ENCODE results near the gene PGAP1.

PGAP1 gene, protein sequence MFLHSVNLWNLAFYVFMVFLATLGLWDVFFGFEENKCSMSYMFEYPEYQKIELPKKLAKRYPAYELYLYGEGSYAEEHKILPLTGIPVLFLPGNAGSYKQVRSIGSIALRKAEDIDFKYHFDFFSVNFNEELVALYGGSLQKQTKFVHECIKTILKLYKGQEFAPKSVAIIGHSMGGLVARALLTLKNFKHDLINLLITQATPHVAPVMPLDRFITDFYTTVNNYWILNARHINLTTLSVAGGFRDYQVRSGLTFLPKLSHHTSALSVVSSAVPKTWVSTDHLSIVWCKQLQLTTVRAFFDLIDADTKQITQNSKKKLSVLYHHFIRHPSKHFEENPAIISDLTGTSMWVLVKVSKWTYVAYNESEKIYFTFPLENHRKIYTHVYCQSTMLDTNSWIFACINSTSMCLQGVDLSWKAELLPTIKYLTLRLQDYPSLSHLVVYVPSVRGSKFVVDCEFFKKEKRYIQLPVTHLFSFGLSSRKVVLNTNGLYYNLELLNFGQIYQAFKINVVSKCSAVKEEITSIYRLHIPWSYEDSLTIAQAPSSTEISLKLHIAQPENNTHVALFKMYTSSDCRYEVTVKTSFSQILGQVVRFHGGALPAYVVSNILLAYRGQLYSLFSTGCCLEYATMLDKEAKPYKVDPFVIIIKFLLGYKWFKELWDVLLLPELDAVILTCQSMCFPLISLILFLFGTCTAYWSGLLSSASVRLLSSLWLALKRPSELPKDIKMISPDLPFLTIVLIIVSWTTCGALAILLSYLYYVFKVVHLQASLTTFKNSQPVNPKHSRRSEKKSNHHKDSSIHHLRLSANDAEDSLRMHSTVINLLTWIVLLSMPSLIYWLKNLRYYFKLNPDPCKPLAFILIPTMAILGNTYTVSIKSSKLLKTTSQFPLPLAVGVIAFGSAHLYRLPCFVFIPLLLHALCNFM

DNA sequence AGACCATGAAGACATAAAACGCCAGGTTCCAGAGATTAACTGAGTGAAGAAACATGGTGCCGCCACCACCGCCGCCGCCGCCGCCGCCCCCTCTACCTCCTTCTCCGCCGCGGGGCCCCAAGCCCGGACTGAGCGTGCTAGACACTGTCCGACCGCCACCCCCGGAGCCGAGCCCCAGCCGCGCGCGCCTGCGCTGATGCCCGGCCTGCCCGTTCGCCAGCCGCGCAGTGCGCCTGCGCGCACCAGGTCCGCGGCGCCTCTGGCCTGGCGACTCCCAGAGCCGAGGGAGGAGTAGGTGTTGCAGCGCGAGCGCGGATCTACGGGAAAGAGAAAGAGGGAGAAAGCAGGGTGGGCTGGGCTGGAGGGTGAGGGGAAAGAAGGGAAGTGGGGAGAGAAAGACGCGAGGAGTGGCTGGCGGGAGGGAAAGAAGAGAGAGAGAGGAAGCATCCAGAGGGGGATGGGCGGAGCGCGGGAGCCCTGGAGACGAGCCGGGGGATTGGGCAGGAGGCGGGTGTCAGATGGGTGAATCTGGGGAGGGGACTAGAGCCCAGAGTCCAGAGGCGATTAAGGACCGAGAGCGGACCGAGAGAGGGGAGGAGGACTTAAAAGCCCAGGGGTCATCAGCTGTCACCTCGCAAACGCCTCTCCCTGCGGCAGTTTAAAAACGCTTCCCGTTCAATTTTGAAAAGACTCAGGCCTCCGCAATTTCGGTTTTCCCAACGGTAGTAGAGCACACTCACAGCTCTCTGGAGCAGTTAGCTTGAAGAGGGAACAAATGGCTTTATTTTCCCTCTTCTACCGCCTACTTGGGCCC, at the start of gene PGAP1:
Gene PGAP1, minus strand, starts transcription at position 146 of the 814 bp plus-strand sequence. Its CDS starts 91 bp downstream, at position 55.
- peak; percentile 98 for DNase-seq (ENCODE audit: low spot score)

DNA sequence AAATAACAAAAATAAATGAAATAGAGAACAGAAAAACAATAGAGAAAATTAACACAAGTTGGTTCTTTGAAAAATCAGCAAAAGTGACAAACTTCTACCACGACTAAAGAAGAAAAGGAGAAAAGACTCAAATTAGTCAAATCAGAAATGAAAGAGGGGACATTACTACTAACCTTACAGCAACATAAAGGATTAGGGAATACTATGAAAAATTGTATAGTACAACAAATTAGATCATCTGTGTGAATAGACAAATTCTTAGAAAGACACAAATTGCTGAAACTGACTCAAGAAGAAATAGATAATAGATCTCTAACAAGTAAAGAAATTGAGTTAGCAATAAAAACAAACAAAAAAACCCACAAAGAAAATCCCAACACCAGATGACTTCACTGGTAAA, 48.5 kb upstream of the PGAP1 start:
- DNase-seq (ENCODE audit: low spot score), result no peak

GRCh38 chr2:196971574-196972279, 45.2 kb upstream of the PGAP1 start:
- no peak for DNase-seq (ENCODE audit: low spot score)

GRCh38 chr2:196970099-196970498, 43.6 kb upstream of the PGAP1 start:
- DNase-seq (ENCODE audit: low spot score), result no peak

- DNase-seq (ENCODE audit: low spot score), result no peak
Measured at GRCh38 chr2:196968516-196968915, 42.0 kb upstream of the PGAP1 start.

DNA sequence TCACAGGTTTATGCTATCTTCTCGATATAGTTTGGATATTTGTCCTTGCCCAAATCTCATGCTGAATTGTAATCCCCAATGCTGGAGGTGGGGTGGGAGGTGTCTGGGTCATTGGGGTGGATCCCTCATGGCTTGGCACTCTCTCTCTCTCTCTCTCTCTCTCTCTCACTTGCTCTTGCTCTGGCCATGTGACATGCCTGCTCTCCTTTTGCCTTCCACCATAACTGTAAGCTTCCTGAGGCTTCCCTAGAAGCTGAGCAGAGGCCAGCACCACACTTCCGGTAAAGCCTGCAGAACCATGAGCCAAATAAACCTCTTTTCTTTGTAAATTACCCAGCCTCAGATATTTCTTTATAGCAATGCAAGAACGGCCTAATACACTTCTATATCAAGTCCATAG, 41.3 kb upstream of the PGAP1 start:
- no peak for DNase-seq (ENCODE audit: low spot score)

DNA sequence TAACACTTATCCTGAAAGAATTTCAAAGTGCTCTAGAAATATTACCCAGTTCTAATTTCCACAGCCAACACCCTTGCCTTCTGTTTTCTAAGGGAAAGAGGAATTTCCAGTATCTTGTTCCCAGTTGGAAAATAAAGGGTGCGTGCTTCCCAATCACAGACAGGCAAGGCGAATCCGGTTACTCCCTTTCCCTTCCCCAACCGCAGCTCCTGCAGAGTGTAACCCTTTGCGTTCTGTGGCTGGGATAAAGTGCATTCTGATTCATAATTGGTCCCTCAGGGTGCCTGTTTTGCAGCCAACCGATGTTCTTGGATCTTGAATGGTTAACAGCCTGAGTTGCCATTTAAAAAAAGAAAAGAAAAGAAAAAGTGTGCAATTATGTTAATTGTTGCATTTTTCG, 40.6 kb upstream of the PGAP1 start:
- DNase-seq (ENCODE audit: low spot score), result peak; percentile 46

DNA sequence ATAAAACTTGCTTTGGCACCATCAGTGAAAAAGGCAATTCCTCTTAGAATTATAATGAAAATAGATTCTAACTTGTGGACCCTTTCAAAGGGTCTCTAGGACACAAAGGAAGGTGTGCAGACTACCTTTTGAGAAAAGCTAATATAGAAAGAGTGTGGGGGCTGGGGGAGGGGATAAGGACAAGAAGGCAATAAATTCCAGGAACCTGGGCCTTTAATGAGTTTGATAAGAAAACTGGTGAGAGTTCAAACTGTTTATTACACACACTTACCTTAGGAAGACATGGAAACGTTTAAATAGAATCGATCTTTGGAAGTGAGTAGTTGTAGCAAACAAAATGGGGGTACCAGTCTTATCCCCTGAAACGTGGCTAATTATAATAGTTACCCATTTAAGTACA, 39.6 kb upstream of the PGAP1 start:
- no peak for DNase-seq (ENCODE audit: low spot score)

GRCh38 chr2:196965651-196966050, 39.1 kb upstream of the PGAP1 start:
- DNase-seq (ENCODE audit: low spot score), result no peak

DNA sequence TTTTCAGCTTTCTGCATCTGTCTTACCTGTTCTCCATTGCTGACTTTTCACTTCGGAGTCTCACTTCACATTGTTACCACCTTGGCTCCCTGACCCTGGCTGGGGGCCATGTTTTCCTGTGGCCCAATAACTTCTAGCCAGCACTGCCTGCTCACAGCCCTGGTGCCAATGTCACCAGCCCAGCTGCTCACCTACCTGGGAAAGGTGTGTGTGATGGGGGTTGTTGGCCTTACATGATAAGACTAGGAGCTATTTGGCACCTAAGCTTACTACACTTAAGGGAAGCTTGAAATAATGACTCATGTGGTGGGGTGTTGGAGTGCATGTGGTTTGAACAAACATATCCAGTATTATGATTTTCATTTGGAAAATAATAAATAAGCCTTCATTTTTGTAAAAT, 37.5 kb upstream of the PGAP1 start:
- DNase-seq (ENCODE audit: low spot score), result no peak

GRCh38 chr2:196963043-196963442, 36.5 kb upstream of the PGAP1 start:
- no peak for DNase-seq (ENCODE audit: low spot score)

DNA sequence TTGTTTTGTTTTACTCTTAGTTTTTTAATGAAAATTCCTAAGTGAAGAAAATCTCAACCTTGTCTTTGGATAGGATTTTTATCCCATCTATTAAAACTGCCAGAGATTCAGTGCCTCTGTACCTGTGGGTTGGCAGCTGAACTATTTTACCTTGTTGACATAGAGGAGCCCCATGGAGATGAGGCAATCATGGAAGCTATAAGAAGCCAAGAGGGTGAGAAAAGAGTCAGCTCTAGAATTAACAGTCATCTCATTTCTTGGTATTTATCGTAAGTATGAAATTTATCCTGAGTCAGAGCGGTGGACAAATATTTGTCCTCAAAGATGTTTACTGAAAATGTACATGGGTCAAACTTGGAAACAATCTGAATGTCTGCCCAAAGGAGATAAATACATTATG, 35.8 kb upstream of the PGAP1 start:
- no peak for DNase-seq (ENCODE audit: low spot score)

GRCh38 chr2:196961889-196962288, 35.4 kb upstream of the PGAP1 start:
- DNase-seq (ENCODE audit: low spot score), result no peak

- DNase-seq (ENCODE audit: low spot score), result no peak
Measured at GRCh38 chr2:196959734-196960338, 33.3 kb upstream of the PGAP1 start.

- no peak for DNase-seq (ENCODE audit: low spot score)
Measured at GRCh38 chr2:196959281-196959680, 32.8 kb upstream of the PGAP1 start.

- no peak for DNase-seq (ENCODE audit: low spot score)
Measured at GRCh38 chr2:196957881-196958525, 31.5 kb upstream of the PGAP1 start.

GRCh38 chr2:196957442-196957841, 30.9 kb upstream of the PGAP1 start:
- no peak for DNase-seq (ENCODE audit: low spot score)

GRCh38 chr2:196956069-196956468, 29.6 kb upstream of the PGAP1 start:
- no peak for DNase-seq (ENCODE audit: low spot score)

DNA sequence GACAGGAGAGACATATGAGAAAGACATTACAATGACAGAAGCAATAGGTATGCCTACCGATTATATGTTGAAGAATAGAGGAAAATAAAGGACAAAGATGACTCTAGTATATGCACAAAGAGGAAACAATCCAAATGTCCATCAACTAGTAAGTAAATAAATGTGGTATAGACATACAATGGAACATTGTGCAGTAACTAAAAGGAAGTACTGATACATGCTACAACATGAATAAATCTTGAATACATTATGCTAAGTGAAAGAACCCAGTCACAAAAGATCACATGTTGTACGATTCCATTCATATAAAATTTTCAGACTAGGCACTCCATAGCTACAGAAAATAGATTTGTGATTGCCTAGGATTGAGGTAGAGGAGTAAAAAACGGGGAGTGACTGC, 28.5 kb upstream of the PGAP1 start:
- no peak for DNase-seq (ENCODE audit: low spot score)

DNA sequence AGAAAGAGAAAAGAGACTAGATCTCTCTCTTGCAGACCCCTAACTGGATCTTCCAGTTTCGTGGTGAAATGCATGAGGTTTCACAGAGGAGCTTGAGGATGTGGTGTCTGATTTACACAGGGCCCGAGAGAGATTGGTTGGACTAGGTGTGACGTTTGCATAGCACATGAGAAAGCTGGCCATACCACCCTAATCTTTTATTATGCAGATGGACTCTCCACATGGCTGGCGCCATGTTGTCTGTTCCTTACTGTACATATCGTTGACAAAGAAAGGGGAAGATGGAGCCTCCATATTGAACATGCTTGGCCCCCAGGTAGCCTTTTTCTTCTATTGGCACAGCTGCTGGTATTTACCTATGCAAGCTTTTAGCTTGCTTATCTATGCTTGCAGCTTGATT, 27.5 kb upstream of the PGAP1 start:
- DNase-seq (ENCODE audit: low spot score), result no peak

- DNase-seq (ENCODE audit: low spot score), result no peak
Measured at GRCh38 chr2:196952936-196953335, 26.4 kb upstream of the PGAP1 start.
